Smooth muscle cell (in vitro differentiated cells): Measurements from ENCODE around the gene ICE2. TPM values are rescaled to one million over a fixed set of nuclear protein-coding genes. Genes with fewer than 3 reads are reported as not detected.

Experiments used
- DNase-seq: peaks from one replicate; lab custom pipeline; 2025; ENCODE audit not compliant: unreplicated experiment; lab: John Stamatoyannopoulos, UW
- H2AFZ ChIP-seq: fragments of 200-600 bp; sonication (generic); 2 replicates; pipeline ENCODE4 v1.6.0; 2016; ENCODE audit warnings: antibody characterized with exemption, low read depth, mild to moderate bottlenecking
- H3F3A ChIP-seq: fragments of 200-600 bp; sonication (generic); 2 replicates; pipeline ENCODE4 v1.6.0; 2017; ENCODE audit warnings: antibody characterized with exemption, low read depth
- H3K27ac ChIP-seq: fragments of 200-600 bp; sonication (generic); 2 replicates; pipeline ENCODE4 v1.5.1; 2016; ENCODE audit warnings: low read depth, mild to moderate bottlenecking
- H3K27me3 ChIP-seq: fragments of 200-600 bp; sonication (generic); 2 replicates; pipeline ENCODE4 v1.6.1; 2016; ENCODE audit warnings: low read depth, mild to moderate bottlenecking
- H3K36me3 ChIP-seq: fragments of 200-600 bp; sonication (generic); 2 replicates; pipeline ENCODE4 v1.5.1; 2016; ENCODE audit warnings: low read depth
- H3K4me1 ChIP-seq: fragments of 200-600 bp; sonication (generic); 2 replicates; pipeline ENCODE4 v1.5.1; 2016; ENCODE audit warnings: low read depth
- H3K4me2 ChIP-seq: fragments of 200-600 bp; sonication (generic); 2 replicates; pipeline ENCODE4 v1.6.0; 2016; ENCODE audit warnings: mild to moderate bottlenecking
- H3K4me3 ChIP-seq: fragments of 200-600 bp; sonication (generic); 2 replicates; pipeline ENCODE4 v1.5.1; 2016; ENCODE audit warnings: mild to moderate bottlenecking
- H3K79me2 ChIP-seq: fragments of 200-600 bp; sonication (generic); 2 replicates; pipeline ENCODE4 v1.6.0; 2016; ENCODE audit warnings: low read depth, mild to moderate bottlenecking
- H3K9ac ChIP-seq: fragments of 200-600 bp; sonication (generic); 2 replicates; pipeline ENCODE4 v1.6.0; 2016; ENCODE audit warnings: low read depth
- H3K9me3 ChIP-seq: fragments of 200-600 bp; sonication (generic); replicated peaks from 2 replicates; pipeline ENCODE4 v1.5.1; 2016; ENCODE audit warnings: low read depth
- H4K20me1 ChIP-seq: fragments of 200-600 bp; sonication (generic); 2 replicates; pipeline ENCODE4 v1.6.0; 2016; ENCODE audit warnings: low read depth
- WGBS: methylation state at CpG from one replicate; pipeline ENCODE4 v1.1.7; 2016; ENCODE audit warnings: low lambda C conversion rate; 5-methylcytosine and 5-hydroxymethylcytosine counted together
- polyA plus RNA-seq: library from polyadenylated mRNA; unstranded; fragments of >200 nt; fragmentation: Nextera tagmentation; extraction: Ambion mirVana; gene quantifications from 2 replicates; pipeline ENCODE4 v1.2.1, GENCODE V29; 2016
- total RNA-seq: library from RNA; depleted of rRNA; stranded (reverse); fragments of >200 nt; gene quantifications from 2 replicates; pipeline ENCODE4 v1.2.3, GENCODE V29; 2014
- TF ChIP-seq, protein P1 (sequence below): fragments of 200-600 bp; sonication (generic); IDR thresholded peaks from 2 replicates; pipeline ENCODE4 v1.5.1; 2017; ENCODE audit warnings: borderline replicate concordance, mild to moderate bottlenecking, antibody characterized with exemption; ENCODE audit not compliant: insufficient read depth, poor library complexity, severe bottlenecking

The ICE2 gene
- total and polyA plus RNA-seq, 2 experiments from 2014 or later, result 15.2 to 17.3 TPM

DNA sequence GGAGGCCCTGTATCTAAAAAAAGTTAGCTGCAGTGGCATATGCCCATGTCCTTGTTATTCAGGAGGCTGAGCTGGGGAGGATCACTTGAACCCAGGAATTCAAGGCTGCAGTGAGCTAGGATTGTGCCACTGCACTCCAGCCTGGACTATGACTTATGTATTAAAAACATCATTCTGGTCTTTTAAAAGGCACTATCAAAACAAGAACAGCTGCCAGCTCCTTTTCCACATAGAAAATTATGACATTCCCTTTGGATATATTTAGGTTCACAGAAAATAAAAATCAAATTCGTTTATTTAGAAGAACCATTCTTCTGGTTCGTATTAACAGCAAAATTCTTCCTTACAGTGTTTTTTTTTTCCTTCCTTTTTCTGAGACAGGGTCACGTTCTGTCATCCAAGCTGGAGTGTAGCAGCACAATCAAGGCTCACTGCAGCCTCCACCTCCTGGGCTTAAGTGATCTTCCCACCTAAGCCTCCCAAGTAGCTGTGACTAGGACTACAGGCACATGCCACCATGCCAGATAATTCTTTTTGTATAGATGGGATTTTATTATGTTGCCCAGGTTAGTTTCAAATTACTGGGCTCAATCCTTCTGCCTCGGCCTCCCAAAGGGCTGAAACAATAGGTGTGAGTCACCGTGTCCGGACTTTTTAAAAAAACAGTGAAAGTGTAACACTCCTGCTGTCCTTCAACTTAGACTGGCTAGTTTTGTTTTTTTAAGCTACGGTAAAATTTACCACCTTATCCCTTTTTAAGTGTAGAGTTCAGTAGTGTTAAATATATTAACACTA lies 13.9 kb downstream of the ICE2 start:
- TF ChIP-seq, protein P1, sequence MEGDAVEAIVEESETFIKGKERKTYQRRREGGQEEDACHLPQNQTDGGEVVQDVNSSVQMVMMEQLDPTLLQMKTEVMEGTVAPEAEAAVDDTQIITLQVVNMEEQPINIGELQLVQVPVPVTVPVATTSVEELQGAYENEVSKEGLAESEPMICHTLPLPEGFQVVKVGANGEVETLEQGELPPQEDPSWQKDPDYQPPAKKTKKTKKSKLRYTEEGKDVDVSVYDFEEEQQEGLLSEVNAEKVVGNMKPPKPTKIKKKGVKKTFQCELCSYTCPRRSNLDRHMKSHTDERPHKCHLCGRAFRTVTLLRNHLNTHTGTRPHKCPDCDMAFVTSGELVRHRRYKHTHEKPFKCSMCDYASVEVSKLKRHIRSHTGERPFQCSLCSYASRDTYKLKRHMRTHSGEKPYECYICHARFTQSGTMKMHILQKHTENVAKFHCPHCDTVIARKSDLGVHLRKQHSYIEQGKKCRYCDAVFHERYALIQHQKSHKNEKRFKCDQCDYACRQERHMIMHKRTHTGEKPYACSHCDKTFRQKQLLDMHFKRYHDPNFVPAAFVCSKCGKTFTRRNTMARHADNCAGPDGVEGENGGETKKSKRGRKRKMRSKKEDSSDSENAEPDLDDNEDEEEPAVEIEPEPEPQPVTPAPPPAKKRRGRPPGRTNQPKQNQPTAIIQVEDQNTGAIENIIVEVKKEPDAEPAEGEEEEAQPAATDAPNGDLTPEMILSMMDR, result no peak
- Histone ChIP-seq H4K20me1 (peaks cover 6% of the 10 kb centered on the region), H3K9ac (no peak overlapping the region), H3K9me3 (no peaks in the 10 kb centered on the region), H3K27me3 (no peaks in the 10 kb centered on the region), H3K27ac (no peak overlapping the region), H3K79me2 (no peaks in the 10 kb centered on the region), H3F3A (no peaks in the 10 kb centered on the region), H3K4me1 (no peaks in the 10 kb centered on the region), H3K4me3 (no peak overlapping the region), H3K36me3 (peaks cover 10% of the 10 kb centered on the region), H2AFZ (no peak overlapping the region), H3K4me2 (no peak overlapping the region)
- 83% methylated on average over 7 of the region's 7 CpGs for WGBS
- DNase-seq, result no peak

DNA sequence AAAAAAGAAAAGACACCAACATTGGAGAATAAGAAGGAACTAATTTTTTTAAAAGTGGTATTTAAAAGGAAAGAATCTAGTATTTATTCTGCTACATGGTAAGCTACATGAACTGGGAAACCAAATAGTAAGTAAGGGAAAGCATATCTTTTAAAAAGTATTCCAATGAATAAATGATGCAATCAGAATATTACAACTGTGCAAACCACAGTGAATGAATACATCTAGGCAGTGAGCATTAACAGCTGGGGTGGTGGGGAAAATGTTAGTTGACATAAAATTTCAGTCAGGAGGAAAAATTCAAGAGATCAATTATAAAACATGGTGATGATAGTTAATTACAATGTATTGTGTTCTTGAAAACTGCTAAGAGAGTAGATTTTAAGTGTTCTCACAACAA lies 16.9 kb downstream of the ICE2 start:
- Histone ChIP-seq H3K4me1 (no peaks in the 10 kb centered on the region), H3K36me3 (no peaks in the 10 kb centered on the region), H3K27ac (no peak overlapping the region), H3F3A (no peaks in the 10 kb centered on the region), H3K4me2 (no peak overlapping the region), H3K9me3 (no peaks in the 10 kb centered on the region), H3K79me2 (no peaks in the 10 kb centered on the region), H4K20me1 (no peaks in the 10 kb centered on the region), H3K4me3 (no peak overlapping the region), H3K27me3 (no peaks in the 10 kb centered on the region), H2AFZ (no peak overlapping the region), H3K9ac (no peak overlapping the region)
- TF ChIP-seq, protein P1, result no peak
- DNase-seq, result no peak

DNA sequence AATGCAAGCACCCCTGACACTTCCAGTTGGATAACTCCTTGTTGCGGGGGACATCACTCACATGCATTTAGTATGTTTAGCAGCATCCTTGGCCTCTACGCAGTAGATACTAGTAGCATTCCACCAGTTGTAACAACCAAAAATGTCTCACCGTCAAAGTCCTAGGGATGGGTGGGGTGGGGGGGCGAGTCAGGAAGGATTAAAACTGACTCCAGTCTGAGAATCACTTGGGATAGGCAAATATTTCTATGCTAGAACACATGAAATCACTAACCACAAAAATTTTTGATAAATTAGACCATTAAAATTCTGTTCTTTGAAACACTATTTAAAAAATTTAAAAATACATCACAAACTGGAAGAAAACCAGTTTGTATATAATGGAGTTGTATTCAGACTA lies 18.0 kb downstream of the ICE2 start:
- TF ChIP-seq, protein P1, result no peak
- Histone ChIP-seq H3K27me3 (no peaks in the 10 kb centered on the region), H3K79me2 (no peaks in the 10 kb centered on the region), H3K4me2 (no peak overlapping the region), H3K4me3 (no peak overlapping the region), H4K20me1 (no peaks in the 10 kb centered on the region), H3K27ac (no peak overlapping the region), H3K9ac (no peak overlapping the region), H3K9me3 (no peaks in the 10 kb centered on the region), H3K36me3 (no peaks in the 10 kb centered on the region), H2AFZ (no peak overlapping the region), H3F3A (no peaks in the 10 kb centered on the region), H3K4me1 (no peaks in the 10 kb centered on the region)
- 92% methylated on average over 4 of the region's 4 CpGs for WGBS
- DNase-seq, result no peak

DNA sequence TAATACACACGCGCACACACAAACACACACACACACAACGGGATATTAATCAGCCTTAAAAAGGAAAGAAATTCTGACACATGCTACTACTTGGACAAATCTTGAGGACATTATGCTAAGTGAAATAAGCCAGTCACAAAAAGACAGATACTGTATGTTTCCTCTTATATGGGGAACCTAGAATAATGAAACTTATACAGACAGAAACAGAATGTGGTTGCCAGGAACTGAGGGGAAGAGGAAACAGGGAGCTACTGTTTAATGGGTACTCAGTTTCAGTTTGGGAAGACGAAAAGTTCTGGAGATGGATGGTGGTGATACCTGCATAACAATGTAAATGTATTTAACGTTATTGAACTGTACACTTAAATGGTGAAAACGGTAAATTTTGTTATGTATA lies 20.2 kb downstream of the ICE2 start:
- no peak overlapping the region for H2AFZ ChIP-seq
- TF ChIP-seq, protein P1, result no peak
- 98% methylated on average over 6 of the region's 6 CpGs for WGBS
- no peaks in the 10 kb centered on the region for H3K9me3 ChIP-seq
- no peak overlapping the region for H3K4me2 ChIP-seq
- H3K36me3 ChIP-seq, result no peaks in the 10 kb centered on the region
- no peaks in the 10 kb centered on the region for H3F3A ChIP-seq
- no peak overlapping the region for H3K9ac ChIP-seq
- H3K27me3 ChIP-seq, result no peaks in the 10 kb centered on the region
- no peaks in the 10 kb centered on the region for H4K20me1 ChIP-seq
- no peak overlapping the region for H3K4me3 ChIP-seq
- DNase-seq, result no peak
- H3K4me1 ChIP-seq, result no peaks in the 10 kb centered on the region
- no peak overlapping the region for H3K27ac ChIP-seq
- no peaks in the 10 kb centered on the region for H3K79me2 ChIP-seq
